ENCODE measurements around the gene NECAB3.
"Not testable (repeated sequence)": the region's sequence is repeated elsewhere in the genome, so short reads cannot be mapped to it uniquely, and the experiment has no call there.

Gene NECAB3

DNA sequence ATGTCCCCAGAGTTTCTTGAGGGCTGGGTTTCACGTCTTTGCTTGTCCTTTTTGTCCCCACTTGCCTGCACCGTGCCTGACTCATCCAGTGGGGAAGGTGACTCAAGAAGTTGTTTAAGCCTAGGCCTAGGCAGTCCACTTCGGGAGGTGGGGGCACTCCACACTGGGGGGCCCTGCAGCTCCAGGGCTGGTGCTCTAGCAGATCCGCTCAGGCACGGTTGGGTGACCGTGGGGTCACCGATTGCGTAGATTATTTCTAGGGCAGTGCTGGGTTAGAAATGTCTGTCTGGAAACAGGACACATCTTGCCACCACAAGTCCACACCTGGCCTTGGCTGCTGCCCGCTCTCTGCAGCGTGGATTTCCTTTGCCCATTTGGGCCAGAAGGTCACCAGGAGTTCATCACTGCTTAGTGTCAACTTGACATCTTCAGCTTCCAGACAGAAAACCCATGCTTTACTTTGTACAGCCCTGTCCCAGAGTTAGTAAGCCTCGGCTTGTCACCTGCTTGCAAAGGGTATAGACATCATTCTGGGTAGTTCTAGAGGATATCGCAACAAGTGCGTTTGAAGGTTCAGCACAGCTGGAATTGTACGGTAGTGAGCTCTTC is 25.7 kb downstream of the NECAB3 start:
- no peak for DNase-seq (ENCODE audit: low read depth)

DNA sequence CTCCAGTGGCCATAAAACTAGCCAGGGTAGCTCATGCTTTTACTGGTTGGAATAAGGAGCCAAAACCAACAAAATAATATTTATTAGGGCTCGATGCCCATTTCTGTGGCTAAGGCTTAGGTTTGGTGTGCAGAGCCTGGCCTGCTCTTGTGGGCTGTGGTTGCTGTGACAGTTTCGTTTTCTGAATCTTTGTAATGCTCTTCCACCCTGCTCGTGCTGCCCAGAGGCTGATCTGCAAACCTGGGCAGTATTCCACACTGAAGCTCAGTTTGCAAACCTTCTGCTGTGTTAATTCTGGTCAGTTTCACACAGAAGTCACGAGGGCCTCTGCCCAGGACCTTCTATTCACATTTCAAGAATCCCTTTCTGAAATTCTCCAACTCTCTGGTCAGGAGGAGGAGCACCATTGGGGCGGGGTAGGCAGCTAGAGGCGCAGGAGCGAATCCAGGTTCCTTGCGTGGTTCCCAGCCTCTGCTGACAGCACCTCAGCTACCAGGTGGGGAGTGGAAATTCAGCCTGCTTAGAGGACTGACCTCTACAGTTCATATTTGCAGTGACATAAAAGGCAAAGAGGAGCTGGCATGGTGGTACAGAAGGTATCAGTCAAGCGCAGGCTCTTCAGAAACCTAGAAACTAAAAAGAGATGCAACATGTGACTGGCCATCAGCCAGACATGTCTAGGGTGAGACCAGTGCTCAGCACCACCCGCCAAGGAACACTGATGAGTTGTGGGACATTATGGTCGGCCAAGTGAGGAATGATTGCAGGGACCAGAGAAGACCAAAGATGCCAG is 26.4 kb downstream of the NECAB3 start:
- no peak for DNase-seq (ENCODE audit: low read depth)

DNA sequence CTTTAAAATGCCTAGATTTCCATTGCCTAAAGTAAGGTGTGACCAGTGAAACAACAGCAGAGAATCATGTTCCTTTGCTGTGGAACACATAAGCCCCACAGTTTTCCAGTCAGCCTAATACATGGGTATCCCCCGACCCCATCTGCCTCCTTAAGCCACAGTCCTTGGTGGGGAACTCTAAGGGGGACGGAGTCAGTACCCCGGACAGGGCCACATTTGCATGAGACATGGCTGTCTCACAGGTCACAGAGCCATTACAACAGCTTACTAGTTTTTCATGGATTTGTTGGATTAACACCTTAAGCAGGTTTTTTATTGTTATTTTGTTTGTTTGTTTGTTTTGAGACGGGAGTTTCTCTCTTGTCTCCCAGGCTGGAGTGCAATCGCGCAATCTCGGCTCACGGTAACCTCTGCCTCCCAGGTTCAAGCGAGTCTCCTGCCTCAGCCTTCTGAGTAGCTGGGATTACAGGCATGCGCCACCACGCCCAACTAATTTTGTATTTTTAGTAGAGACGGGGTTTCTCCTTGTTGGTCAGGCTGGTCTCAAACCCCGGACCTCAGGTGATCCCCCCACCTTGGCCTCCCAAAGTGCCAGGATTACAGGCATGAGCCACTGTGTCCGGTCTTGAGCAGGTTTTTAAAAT is 27.1 kb downstream of the NECAB3 start:
- not testable (repeated sequence) for DNase-seq (ENCODE audit: low read depth)

DNA sequence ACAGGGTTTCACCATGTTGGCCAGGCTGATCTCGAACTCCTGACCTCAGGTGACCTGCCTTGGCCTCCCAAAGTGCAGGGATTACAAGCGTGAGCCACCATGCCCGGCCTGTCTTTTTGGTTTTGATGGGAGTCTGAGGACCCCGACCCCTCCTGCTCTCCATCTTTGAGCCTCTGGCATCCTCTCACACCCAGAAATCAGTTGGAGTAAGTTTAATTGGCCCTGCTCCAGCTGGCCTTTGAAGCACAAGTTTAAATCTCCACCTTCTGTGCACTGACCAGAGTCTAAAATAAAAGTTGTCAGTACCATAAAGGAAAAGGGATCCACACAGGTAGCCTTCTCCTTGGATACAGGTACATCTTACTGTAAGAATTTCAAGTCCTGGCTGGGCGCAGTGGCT is 28.0 kb downstream of the NECAB3 start:
- no peak for DNase-seq (ENCODE audit: low read depth)

DNA sequence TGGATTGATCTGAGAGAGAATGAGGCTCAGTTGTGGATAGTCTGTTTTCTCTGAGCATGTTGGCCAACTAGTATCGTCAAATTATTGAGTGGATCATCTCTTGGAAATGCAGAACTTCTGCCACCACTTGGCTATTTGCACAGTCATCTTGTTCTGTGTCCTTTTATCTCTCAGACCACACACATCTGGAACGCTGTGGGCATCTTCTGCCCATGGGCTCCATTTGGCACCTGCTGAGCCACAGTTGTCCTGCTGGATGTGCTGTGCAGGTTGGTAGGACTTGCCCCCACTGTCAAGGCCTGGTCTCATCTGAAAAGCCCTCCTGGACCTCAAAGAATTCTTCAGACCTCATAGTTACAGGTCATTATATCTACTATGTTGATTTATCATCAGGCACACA is 28.8 kb downstream of the NECAB3 start:
- no peak for DNase-seq (ENCODE audit: low read depth)

DNA sequence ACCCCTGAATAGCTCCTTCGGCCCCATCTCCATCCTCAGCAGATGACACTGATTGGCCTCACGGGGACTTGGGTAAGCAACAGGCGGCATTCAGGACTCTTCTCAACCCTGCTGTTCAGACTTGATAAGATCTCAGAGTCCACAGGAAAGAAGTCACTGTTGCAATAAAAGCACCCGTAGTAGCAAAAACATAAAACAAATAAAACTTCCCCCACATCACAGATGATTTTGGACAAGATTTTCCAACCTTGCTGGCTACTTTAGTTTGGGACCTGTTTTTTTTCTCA is 29.2 kb downstream of the NECAB3 start:
- no peak for DNase-seq (ENCODE audit: low read depth)

DNA sequence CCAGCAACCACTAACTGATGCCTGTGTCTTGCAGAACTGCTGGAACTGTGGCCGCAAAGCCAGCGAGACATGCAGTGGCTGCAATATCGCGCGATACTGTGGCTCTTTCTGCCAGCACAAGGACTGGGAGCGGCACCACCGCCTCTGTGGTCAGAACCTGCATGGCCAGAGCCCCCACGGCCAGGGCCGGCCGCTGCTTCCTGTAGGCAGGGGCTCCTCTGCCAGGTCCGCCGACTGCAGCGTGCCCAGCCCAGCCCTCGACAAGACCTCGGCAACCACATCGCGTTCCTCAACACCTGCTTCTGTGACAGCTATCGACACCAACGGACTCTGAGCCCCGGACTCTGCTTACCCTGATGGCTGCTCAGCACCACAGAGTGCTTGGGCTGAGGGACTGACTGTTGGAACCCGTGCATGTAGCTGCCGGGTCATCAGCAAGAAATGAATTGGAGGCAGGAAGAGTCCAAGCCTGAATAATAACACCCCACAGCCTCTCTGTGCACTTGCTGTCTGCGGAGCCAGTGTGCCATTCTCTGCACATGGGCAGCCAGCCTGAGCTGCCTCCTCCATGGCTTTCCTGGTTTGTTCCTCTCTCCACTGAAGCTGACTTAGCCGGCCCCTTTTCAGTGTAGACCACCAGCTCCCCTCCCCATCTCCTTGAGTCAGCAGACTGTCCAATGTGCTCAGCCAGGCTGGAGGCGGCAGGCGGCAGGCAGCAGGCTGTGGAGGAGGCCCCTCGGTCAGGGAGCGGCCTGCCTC is 29.7 kb downstream of the NECAB3 start:
- DNase-seq (ENCODE audit: low read depth) = no peak

DNA sequence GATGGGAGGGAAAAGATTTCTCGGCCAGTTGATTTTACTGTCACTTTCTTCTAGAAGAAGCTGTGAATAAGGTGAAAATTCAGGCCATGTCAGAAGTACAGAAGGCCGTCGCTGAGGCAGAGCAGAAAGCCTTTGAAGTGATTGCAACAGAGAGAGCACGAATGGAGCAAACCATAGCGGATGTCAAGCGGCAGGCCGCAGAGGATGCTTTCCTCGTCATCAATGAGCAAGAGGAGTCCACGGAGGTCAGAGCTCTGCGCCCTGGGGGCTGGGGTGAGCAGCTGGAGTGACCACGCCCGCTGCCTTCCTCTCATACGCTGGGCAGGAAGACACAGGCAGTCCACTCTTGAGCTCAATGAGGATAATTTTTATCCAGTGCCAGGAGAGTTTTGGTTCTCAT is 33.9 kb downstream of the NECAB3 start:
- no peak for DNase-seq (ENCODE audit: low read depth)

DNA sequence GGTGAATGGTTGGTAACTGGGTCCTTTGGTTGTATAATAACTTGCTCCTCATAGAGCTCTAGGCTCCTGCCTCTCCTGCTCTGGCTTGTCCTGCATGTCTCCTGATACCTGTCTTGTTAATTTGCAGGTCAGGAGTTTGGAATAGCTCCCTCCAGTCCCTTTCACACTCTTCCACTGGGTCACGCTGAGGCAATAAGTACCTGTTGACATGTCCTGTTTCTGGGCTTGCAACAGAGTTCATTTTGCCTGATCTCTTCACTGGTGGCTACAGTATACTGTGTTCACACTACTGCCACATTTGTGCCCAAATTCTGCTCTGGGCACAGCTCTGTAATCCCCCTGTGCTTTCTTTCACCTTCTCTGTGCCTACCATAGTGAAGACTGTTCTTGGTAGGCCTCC is 37.5 kb downstream of the NECAB3 start:
- no peak for DNase-seq (ENCODE audit: low read depth)

DNA sequence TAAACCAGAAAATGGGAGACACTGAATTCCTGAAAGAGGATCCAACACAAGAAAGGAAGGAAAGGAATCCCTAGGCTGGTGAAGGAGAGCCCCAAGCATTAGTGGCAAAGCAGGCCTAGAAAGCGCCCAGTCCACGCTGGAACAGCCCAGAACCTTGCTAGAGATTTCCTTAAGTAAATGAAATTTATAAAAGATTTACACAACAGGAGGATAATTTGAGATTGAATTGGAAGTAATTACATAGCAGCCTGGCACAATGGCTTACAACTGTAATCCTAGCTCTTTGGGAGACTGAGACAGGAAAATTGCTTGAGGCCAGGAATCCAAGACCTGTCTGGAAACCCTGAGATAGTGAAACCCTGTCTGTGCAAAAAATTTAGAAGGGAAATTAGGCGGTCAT is 38.9 kb downstream of the NECAB3 start:
- DNase-seq (ENCODE audit: low read depth) = no peak

DNA sequence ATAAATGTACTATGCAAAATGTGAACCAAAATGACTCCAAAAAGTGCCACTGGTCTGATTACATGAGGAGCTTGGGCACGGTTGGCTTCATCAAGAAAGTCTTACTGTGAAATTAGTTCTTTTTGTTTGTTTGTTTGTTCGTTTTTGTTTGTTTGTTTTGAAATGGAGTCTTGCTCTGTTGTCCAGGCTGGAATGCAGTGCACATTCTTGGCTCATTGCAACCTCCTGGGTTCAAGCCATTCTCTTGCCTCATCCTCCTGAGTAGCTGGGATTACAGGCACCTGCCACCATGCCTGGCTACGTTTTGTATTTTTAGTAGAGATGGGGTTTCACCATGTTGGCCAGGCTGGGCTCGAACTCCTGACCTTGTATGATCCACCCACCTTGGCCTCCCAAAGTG is 42.3 kb downstream of the NECAB3 start:
- DNase-seq (ENCODE audit: low read depth) = not testable (repeated sequence)

DNA sequence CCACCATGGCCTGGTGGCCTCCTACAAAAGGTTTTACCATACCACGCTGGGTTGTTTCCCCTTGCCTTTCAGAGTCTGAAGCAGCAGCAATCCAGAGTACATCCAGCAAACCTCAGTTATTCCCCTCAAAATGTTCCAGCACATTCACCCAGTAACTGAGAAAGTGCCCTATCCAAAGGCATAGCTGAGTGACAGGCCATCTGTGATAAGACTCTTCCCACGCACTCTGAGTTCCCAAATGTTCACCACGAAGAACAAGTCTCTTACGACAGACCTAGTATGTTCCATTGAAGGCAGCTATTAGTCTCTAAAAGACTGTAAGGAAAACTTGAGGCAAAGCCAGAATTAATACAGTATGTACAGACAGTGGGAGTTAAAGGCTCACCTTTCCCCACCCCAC is 43.7 kb downstream of the NECAB3 start:
- no peak for DNase-seq (ENCODE audit: low read depth)

DNA sequence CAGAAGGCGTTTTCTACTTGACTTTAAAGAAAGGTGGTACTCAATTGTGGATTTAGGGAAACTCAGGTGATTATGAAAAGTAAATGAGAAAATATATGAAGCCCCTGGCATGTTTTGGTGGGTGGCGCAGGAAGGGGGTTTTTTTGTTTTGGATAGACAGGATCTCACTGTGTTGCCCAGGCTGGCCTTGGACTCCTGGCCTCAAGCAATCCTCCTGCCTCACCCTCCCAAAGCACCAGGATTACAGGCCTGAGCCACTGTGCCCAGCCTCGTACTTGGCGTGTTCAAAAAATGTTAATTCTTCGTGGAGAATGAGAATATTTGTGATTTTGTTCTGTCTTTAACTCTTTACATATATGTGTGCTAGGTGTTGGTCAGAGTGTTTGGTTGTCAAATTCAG is 44.2 kb downstream of the NECAB3 start:
- no peak for DNase-seq (ENCODE audit: low read depth)

DNA sequence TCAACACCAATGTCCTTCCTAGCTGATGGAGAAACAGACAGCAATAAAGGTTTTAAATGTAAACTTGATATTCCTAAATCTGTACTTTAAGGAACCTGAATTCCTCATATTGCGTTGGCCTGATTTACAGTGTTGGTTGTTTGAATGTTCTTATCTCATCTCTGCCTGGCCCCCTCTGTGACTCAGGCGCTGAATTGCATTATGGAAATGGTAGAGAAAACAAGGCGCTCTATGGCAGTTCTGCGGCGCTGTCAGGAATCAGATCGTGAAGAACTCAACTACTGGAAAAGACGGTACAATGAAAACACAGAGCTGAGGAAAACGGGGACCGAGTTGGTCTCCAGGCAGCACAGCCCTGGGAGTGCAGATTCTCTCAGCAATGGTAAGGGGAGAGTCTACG is 44.7 kb downstream of the NECAB3 start:
- DNase-seq (ENCODE audit: low read depth) = no peak

DNA sequence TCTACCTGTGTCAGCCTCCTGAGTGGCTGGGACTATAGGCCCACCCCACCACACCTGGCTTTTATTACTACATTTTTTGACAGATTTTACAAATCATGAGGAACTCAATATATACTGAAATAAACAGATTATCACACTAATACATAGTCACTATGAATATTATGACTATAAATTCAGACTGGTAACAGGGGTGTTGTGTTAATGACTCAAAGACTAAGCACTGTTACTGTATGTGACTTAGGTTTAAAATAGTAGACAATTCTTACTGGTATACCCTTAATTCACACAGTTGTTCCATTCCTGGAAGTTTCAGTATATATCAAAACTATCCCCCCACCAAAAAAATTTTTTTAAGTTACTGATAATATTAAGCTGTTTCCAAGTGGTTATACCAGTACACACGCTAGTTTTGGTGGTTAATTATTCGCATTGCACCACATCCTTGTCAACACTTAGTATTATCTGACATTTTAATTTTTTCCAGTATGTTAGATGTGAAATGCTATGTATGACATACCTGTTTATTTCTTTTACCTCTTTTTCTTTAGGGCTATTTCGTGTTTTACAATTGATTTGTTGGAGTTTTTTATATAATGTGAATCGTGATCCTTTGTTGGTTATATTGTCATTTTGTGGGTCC is 46.5 kb downstream of the NECAB3 start:
- no peak for DNase-seq (ENCODE audit: low read depth)

DNA sequence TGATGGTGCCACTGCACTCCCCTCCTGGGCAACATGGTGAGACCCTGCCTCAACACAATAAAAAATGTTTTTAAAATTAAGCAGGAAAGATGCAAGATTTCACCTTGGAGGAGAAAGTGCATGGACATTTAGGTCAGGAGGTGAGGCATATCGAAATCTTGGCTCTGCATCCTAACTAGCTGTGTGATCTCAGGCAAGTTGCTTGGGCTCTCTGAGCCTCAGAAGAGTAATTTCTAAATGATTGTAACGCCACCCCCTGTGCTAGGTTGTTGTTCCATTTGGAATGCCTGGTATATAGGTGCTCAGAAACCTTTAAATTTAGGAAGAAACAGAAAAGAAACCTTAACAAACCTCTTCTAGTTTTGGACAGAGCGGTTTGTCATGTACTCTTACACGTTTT is 48.0 kb downstream of the NECAB3 start:
- DNase-seq (ENCODE audit: low read depth) = no peak

DNA sequence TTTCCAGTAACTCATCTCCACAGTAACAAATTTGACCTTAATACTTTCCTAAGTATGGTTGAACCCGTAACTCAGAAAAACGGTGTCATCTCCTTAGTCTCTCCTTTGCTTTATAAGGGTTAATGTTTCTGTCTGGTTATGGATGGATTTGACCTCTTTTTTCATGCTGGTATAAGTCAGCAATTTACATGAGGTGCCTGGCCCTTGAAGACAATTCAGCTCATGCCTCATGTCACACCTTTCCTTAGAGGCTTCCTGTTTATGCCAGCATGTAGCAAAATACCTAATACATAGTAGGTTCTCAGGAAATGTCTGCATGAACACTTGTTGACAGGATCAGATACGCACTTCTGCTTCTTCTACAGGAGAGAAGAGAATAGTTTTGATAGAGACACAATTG is 49.8 kb downstream of the NECAB3 start:
- no peak for DNase-seq (ENCODE audit: low read depth)

DNA sequence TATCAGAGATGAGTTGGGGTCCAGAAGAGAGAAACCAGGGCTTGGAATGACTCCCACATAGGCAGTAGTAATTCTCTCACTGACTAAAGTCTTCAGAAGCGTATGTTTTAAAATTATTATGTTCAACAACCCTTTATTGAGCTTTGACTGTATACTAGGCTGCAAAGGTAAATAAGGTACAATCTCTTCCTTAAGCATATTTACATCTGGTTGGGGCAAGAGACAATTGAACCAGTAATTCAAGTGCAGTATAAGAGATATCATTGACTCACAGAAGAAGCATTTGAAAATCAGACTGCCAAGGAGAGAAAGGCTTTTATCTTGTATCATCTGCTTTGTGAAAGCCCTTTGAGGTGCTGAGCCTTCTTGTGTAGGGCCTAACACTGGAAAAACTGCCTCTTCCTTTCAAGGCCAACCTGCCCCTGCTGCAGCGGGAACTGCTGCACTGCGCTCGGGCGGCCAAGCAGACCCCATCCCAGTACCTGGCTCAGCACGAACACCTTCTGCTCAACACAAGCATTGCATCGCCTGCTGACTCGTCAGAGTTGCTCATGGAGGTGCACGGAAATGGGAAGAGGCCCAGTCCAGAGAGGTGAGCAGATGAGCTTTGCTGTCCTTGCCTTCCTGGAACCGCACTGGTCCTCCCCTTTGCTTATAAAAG is 51.4 kb downstream of the NECAB3 start:
- DNase-seq (ENCODE audit: low read depth) = no peak

DNA sequence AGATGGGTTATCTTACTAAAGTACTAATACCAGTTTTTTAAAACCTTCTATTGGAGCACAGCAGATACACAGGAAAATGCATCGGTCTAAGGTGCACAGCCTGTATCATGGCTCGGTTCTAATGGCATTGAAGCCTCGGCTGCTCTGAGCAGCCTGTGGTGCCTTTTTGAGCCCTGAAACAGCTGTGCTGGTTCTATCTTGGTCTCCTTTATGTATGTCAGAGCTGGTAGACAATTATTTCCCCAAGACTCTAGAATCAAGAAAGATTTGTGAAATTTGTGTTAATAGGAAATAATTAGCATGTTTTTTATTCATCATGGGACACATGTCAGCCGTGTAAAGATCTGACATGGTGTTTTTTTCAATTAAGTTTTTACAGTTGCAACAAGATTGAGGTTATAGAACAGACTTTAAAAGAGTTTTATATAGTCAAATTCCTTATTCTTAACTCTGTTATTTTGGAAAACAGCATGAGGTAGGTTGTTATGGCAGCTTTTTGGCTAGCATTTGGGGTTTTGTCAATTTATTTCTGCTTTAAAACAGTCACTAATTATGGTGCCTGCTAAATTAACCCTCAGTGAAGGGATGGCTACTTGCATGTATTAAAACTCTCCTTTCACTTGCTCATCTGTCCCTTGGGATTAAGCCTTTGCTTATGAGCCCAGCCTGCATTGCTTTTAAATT is 52.4 kb downstream of the NECAB3 start:
- no peak for DNase-seq (ENCODE audit: low read depth)

DNA sequence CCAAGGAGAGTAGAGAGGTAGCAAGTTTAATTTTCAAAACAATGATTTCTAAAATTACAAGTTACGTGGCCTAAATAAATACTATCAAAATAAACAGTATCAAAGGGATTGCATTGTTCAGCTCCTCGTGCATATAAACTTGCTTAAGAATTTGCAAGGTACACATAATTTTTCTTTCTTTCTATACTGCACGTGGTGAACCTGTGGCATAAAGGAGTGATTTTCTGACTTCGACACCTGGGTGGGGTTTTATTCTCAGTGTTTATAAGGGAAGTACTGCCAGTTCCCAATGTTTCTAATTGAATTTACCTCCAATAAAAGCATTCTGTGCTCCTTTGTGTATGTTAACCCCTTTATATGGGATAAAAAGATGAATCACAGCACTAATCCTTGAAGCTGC is 62.2 kb downstream of the NECAB3 start:
- DNase-seq (ENCODE audit: low read depth) = no peak

DNA sequence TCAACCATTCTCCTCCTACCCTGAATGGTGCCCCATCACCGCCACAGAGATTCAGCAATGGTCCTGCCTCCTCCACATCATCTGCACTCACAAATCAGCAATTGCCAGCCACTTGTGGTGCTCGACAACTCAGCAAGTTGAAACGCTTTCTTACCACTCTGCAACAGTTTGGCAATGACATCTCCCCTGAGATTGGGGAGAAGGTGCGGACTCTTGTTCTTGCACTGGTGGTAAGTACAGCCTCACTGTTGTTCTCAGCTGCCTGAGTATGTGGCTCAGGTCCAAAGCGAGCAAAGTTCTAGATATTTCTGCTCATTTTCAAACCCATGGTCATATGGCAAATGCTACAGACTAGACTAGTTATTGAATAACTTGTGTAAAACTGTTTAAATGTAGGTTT is 63.1 kb downstream of the NECAB3 start:
- DNase-seq (ENCODE audit: low read depth) = no peak
